SIG-M5 (cell line): Measurements from ENCODE around the gene POP5.
"Not testable (repeated sequence)": the region's sequence is repeated elsewhere in the genome, so short reads cannot be mapped to it uniquely, and the experiment has no call there.

Source experiments
- DNase-seq: peaks from one replicate; lab custom pipeline; 2025; lab: John Stamatoyannopoulos, UW

The POP5 gene, protein sequence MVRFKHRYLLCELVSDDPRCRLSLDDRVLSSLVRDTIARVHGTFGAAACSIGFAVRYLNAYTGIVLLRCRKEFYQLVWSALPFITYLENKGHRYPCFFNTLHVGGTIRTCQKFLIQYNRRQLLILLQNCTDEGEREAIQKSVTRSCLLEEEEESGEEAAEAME

DNA sequence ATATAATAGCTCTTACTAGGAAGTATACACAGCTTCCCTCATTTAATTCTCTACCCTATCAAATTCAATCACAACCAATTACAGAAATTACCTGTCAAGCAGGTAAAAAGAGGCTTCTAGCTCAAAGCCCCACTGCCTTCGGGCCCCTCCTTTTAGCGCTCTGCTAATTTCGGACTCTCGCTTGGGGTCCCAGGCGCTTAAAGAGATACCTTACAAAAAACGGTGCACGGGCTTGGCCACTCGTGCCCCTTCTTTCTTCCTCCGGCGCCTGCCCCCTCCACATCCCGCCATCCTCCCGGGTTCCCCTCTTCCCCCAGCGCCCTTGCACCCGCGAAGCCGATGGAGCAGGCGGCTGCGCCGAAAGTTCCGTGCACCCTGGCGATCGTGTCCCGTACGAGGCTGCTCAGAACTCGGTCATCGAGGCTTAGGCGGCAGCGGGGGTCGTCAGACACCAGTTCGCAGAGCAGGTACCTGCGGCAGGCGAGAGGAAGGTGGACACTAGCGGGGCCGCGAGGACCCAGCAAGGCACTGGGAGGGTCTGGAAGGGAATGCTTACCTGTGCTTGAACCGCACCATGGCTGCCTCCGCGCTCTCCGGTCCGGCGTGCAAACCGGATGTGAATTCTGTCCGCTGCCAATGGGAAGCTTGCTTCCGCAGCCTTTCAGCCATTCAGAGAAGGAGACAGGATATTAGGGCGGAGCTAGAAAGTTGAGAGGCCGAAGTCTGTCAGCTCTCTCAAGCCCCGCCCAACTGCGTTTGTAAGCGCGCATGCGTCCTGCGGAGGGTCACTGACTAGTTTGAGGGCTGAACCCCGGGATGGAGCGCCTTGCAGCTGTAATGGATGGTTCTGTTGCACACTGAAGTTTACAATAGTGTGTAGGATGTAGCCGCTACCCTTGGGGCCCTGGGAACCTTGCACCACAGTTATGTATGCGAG, at the start of gene POP5:
Gene POP5, minus strand, starts transcription at position 616 of the 937 bp plus-strand sequence. Its CDS starts 40 bp downstream, at position 576.
- peak; percentile 95 for DNase-seq

DNA sequence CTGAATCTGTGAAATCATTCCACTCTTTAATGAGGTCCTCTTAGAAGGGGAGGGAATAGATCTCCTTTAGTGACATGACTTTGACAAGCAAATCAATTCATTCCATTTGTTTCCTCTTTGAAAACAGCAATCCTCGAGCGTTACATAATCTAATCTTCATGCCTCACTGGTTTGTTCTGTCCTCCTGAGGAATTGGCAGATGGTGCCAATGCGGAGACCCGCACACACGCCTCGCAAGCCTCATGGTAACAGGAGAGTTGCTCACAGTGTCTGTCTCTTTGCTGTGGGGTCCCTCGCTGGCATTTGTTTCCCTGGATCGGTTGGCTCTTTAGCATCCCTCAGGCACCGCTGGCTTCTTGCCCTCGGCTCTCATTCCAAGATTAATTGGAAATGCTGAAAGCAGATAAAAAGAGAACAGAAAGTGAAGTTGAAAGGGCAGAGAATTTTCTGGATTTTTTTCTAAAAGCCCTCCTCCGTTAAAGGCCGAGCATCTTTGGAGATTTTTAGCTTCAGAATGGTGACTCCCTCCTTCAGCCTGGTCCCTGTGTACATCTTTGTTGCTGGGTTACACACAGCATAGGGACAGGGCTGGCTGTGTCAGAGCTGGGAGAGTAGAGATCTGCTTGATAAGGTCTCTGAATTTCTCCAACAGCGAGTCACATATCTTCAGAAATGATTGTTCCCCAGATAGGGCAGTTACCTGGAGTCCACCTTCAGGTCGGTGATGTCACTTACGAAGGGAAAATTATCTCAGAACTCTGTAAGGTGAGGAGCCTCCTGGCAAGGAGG, 49.1 kb upstream of the POP5 start:
- DNase-seq, result no peak

DNA sequence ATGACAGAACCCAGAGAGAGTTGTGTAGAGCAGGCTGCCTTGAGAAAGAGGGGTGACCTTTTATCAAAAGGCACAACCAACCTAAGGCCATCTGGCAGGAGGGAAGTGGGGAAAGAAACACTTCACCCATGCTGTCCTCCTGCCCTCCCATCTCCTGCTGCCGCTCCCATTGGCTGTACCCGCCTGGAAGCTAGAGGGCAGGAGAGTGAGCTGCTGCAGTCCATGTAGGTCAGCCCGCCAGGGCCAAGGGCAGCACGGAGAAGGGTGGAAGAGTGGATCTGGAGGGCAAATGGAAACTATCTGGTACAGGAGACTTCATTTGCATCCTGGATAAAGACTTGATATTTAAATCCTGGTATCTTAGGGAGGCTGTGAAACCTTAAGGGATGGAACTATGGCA, 47.7 kb upstream of the POP5 start:
- DNase-seq, result no peak

DNA sequence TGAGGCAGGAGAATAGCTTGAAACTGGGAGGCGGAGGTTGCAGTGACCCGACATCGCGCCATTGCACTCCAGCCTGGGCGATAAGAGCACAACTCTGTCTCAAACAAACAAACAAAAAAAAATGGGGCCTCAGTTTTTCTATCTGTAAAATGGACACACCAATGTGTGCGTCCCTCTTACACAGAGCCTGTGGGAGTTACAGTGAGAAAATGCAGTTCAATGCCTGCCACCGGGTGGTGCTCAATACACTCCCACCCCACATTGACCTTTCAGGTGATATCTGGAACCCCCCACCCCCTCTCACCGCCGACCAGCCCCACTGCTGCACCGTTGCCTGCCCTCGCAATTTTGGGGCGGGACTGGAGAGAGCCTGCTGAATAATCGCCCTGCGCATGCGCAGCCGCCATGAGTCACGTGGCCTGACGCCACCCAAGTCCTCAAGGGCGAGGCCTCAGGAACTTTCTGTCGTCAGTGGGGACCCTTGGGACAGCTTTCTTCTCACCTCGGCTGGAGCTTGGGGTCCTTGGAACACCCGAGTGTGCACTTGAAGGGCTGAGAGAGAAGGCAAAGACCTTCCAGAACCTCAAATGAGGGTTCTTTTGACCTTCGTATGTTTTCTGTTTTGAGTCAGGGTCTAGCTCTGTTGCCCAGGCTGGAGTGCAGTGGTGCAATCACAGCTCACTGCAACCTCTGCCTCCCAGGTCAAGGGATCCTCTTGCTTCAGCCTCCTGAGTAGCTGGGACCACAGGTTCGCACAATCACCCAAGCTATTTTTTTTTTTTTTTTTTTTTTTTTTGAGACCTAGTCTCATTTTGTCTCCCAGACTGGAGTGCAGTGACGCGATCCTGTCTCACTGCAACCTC, 44.6 kb upstream of the POP5 start:
- DNase-seq, result no peak

DNA sequence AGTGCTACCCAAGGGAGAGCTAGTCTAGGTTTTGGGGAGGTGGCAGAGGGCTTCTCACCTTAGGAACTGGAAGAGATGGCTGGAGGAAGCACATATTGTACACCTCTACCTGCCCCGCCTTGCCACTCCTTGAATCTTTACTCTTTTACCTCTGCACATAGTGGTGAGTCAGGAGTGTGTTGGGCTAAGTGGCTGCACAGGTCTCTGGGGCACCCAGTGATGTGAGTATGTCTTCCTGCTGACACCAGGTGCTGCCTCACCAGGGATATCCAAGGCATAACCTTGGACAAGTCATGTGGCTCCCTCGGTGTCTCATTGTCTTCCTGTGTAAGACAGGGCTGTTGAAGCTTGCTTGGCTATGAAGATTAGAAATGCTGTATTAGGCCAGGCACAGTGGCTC, 39.4 kb upstream of the POP5 start:
- no peak for DNase-seq

DNA sequence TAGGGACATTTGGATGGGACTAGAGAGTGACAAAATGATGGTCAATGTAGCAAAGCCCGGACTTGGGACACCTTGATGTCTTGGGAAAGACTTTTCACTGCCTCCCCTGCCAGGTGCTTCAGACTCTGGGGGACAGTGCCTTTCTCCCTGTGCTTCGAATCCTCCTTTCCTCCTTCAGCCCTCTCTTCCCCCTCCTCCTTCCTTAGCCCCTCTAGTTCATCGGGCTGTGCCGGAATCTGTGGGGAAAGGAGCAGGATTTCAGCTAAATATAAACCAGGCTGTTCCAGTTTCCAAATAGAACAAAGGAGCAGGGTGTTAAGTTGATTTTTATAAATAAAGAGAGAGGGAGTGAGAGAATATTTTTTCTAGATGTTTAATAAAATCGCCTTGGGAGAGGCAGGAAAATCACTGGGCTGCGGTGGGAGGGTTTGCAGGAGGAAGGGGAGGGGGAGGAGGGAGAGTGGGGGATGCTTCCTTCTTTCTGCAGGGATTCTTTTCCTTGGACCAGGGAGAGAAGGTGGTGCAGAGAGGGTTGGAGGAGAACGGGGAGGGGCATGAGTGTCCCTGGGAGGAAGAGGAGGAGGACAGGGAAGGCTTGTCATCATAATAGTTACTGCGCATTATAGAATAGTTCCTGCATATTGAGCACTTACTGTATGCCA, 37.9 kb upstream of the POP5 start:
- DNase-seq, result no peak

DNA sequence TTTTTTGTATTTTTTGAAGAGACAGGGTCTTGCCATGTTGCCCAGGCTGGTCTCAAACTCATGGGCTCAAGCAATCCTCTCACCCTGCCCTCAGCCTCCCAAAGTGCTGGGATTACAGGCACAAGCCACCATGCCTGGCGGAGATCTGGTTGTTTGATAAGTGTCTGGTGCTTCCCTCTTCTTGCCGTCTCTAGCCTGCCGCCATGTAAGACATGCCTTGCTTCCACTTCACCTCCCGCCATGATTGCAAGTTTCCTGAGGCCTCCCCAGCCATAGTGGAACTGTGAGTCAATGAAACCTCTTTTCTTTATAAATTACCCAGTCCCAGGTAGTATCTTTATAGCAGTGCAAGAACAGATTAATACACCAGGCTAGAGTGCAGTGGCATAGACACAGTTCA, 36.6 kb upstream of the POP5 start:
- DNase-seq, result not testable (repeated sequence)

DNA sequence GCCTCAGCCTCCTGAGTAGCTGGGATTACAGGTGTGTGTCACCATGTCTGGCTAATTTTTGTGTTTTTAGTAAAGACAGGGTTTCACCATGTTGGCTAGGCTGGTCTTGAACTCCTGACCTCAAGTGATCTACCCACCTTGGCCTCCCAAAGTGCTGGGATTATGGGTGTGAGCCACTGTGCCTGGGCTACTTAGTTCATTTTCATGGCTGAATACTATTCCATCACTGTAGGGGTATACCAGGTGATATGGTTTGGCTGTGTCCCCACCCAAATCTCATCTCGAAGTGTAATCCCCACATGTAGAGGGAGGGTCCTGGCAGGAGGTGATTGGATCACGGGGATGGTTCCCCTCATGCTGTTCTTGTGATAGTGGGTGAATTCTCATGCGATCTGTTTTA, 36.0 kb upstream of the POP5 start:
- not testable (repeated sequence) for DNase-seq

DNA sequence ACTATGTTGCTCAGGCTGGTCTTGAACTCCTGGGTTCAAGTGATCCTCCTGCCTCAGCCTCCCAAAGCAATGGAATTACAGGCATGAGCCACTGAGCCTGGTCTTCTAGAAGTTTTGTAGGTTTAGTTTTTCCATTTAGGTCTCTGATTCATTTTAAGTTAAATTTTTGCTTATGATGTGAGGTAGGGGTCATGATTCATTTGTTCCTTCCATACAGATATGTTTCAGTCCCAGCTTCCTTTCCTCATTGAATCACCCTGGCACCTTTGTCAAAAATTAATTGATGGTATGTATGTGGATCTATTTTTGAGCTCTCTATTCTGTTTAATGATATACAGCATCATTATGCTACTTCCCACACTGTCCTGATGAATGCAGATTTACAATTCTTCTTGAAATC, 33.6 kb upstream of the POP5 start:
- DNase-seq, result no peak

DNA sequence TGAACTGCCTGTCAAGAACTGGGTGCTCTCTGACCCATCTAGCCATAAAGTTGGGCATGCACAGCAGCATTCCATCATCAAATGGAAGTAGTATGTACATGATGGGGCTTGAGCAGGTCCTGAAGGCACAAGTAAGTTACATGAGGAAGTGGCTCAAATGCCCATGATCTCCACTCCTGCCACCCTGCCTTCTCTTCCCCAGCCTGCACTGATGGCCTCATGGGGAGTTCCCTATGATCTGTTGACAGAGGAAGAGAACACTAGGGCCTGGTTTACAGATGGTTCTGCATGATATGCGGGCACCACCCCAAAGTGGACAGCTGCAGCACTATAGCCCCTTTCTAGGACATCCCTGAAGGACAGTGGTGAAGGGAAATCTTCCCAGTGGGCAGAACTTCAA, 30.3 kb upstream of the POP5 start:
- DNase-seq, result not testable (repeated sequence)

DNA sequence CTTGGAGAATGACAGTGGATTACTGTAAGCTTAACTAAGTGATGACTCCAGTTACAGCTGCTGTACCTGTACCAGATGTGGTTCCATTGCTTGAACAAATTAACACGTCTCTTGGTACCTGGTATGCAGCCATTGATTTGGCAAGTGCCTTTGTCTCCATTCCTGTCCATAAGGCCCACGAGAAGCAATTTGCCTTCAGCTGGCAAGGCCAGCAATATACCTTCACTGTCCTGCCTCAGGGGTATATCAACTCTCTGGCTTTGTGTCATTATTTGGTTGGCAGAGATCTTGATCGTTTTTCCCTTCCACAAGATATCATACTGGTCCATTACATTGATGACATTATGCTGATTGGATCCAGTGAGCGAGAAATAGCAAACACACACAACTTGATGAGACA, 29.4 kb upstream of the POP5 start:
- no peak for DNase-seq

DNA sequence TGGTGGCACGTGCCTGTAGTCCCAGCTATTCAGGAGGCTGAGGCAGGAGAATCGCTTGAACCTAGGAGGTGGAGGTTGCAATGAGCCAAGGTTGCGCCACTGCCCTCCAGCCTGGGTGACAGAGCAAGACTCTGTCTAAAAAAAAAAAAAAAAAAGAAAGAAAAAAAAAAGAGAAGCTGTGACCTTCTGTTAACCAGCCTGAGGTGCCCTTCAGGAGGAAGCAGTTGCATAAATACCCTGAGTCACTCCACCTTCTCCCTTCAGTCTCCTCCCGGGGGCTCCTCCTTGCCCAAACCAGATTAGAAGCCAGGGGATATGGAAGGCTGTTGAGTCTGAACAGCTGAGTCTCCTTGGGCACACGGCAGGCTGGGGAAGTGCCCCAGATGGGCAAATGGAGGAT, 21.2 kb upstream of the POP5 start:
- DNase-seq, result peak; percentile 91

DNA sequence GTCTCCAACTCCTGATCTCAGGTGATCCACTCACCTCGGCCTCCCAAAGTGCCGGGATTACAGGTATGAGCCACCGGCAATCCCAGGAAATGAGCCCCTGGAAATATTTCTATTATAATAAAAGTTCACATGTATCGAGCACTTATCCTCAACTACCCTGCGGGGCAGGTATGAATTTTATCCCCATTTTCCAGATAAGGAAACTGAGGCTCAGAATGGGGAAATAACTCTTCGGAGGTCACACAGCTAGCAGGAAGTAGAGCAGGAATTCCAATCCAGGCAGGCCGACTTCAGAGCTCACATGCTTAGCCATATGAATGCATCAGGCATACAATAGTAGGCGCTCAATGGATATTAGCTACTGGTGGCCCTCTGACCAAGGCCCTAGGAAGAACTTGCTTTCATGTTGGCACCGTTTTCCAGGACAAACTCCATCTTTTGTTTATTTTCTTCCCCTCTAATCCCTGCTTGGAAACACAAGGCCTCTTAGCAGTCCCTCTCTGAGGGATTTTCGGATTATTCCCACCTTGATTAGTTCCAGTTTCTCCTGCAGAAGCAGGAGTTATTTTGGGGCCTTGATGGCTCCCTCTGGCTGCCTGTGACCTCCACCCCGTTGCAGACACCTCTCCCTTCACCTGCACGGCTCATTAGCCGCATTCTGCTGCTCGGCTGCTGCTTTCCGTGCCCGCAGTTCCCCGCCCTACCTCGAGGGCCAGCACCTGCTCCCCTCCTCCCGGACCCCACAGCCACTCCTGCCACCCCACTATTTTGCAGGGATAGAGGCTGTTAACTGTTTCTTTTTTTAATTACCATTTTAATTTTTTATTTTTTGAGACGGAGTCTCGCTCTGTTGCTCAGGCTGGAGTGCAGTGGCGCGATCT, 18.7 kb upstream of the POP5 start:
- DNase-seq, result no peak

DNA sequence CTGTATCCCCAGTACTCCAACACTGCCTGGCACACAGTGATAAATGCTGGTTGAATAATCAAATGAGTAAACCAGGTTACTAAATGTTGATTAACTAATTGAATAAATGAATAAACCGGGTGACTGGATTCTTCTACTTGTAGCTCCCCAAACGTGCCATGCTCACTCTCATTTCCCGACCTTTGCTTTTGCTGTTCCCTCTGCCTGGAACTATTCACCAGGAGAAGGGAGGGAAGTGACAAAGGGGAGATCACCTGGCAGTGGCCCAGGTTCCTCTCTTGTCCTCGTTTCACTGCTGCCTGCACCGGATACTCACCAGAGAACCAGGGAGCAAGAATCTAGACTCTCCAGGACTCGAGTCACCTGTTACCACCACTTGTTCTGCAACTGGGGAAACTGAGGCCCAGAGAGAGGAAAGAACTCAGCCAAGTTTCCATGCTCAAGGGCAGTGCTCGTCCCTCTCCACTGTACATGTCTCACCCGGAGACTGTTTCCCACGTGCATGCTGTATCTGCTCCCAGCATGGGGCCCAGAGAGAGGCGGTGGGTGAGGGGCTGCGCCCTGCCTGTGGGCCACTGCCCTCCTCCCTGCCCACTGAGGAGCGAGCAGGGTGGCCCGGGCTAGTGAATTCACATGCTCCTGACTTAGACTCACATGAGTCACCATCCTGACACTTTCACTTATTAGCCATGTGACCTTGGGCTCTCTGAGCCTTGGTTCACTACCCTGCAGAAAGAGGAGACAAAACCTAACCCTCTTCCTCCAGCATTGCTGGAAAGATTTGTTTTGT, 17.7 kb upstream of the POP5 start:
- no peak for DNase-seq

DNA sequence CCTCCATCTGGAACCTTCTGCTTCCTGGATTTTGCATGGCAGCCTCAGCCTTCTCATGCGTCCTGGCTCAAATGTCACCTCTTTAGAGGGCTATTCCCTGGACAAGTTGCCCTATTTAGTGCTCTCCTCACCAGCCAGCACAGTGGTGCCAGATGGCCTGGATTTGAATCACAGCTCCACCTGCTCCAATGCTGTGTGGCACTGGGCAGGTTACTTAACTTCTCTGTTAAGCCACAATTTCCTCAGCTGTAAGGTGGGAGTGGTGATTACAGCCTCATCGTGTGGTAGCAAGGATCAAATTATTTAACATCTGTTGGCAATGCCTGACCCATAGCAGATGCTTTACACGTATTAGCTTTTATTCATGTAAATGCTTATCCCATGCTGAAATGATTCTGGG, 16.7 kb upstream of the POP5 start:
- no peak for DNase-seq

DNA sequence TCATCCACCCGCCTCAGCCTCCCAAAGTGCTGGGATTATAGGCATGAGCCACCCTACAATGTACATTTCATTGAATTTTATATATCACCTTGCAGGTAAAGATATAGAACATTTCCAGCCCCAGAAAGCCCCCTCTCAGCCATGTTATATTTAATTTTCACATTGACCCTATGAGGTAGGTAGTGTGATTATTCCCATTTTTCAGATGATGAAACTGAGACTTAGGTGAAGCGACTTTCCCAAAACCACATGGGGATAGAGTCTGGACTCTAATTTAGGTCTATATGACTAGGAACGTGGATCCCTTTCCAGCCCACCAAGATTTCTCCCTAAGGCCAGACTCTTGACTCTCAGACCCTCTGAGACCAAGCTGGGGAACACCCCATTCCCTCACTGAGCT, 15.7 kb upstream of the POP5 start:
- no peak for DNase-seq

DNA sequence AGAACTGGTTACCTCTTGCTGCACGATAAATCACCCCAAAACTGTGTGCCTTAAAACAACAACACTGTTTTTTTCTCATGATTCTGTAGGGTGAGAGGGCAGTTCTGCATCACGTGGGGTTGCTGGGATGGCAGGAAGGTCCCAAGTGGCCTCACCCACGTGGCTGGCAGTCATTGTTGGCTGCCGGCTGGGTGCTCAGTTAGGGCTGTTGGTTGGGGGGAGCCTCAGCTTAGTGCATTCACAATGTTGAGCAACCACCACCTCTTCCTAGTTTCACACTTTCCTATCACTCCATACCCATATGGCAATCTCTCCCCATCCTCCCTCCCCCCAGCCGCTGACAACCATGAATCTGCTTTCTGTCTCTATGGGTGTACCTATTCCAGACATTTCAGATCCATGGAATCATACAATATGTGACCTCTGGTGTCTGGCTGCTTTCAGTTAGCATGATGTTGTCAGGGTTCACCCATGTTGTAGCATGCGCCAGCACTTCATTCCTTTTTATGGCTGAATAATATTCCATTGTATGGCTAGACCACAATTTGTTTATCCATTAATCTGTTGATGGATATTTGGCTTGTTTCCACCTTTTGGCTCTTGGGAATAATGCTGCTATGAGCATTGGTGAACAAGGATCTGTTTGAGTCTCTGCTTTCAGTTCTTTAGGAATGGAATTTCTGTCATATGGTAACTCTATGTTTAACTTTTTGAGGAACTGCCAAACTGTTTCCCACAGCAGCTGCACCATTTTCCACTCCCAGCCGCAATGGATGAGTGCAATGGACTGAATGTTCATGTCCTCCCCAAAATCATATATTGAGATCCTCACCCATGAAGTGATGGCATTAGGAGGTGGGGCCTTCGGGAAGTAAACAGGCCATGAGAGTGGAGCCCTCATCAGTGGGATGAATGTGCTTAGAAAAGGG, 11.2 kb upstream of the POP5 start:
- DNase-seq, result no peak

DNA sequence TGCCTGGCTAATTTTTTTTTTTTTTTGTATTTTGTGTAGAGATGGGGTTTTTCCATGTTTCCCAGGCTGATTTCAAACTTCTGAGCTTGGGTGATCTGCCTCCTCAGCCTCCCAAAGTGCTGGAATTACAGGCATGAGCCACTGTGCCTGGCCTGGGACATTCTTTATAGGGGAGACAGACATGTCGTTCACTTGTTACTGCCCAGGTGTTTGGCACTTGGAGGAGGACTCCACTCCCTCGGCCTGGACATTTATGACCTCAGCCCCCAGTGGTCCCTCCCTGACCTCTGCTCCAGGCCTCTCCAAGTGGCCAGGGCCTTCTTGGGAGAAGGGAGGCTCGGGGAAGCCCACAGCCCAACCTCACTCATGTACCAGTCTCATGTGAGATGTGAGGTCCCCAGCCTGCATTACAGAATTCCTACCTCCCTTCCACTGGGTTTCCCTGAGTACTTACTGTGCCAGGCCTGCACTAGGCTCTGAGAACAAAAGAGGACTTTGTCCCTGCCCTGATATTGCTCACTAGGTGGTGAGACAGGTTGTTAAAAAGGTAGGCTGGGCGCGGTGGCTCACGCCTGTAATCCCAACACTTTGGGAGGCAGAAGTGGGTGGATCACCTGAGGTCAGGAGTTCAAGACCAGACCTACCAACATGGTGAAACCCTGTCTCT, 9.7 kb upstream of the POP5 start:
- DNase-seq, result no peak
